Esophagus muscularis mucosa (tissue), 3 donors: ENCODE results near the gene DNAH10.

ENCODE experiments used
- POLR2AphosphoS5 ChIP-seq, 2 donors: sonication (generic); formaldehyde crosslinking; IDR thresholded peaks; one replicate each; pipeline ENCODE4 v1.6.1; 2017; ENCODE audit warnings: antibody characterized with exemption in 2 of 2
- TF ChIP-seq, protein P1 (sequence below), 3 experiments: fragments of 200-600 bp in 2 of 3; fragments of 450-650 bp in 1 of 3; sonication (generic) in 2 of 3; IDR thresholded peaks; one replicate each; pipeline ENCODE4 v1.5.1; 2017 to 2019; ENCODE audit warnings: antibody characterized with exemption in 3 of 3, mild to moderate bottlenecking in 2 of 3, moderate library complexity in 1 of 3

DNA sequence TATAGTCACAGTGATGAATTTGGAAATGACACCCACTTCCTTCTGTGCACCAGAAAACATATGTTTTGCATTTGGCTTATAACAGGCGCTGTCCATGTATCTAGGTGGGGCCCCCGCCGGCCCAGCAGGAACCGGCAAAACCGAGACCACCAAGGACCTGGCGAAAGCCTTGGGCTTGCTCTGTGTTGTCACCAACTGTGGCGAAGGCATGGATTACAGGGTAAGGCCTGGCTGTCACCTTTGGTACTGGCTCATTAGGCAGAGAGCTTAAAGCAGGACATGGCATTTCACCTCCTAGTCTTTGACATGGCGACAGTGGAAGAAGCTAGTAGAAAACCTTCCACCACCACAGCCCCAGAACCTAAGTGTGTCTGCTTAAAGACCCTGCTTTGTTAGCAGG is 85.8 kb downstream of the DNAH10 start:
- TF ChIP-seq, protein P1, sequence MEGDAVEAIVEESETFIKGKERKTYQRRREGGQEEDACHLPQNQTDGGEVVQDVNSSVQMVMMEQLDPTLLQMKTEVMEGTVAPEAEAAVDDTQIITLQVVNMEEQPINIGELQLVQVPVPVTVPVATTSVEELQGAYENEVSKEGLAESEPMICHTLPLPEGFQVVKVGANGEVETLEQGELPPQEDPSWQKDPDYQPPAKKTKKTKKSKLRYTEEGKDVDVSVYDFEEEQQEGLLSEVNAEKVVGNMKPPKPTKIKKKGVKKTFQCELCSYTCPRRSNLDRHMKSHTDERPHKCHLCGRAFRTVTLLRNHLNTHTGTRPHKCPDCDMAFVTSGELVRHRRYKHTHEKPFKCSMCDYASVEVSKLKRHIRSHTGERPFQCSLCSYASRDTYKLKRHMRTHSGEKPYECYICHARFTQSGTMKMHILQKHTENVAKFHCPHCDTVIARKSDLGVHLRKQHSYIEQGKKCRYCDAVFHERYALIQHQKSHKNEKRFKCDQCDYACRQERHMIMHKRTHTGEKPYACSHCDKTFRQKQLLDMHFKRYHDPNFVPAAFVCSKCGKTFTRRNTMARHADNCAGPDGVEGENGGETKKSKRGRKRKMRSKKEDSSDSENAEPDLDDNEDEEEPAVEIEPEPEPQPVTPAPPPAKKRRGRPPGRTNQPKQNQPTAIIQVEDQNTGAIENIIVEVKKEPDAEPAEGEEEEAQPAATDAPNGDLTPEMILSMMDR (IDR thresholded peaks at IDR 0.05) = no peak
- TF ChIP-seq POLR2AphosphoS5 (IDR thresholded peaks at IDR 0.05) = no peak
